PFSK-1 (cell line): ENCODE measurements around the gene HNRNPF.

Source experiments
- FOXP2 ChIP-seq: optimal IDR thresholded peaks from 2 replicates; pipeline ENCODE3; 2011; ENCODE audit warnings: borderline replicate concordance, control low read depth, inconsistent platforms; ENCODE audit not compliant: insufficient read depth; ENCODE audit errors: extremely low read length, extremely low read depth
- POLR2AphosphoS5 ChIP-seq: IDR thresholded peaks from 2 replicates; pipeline ENCODE4 v1.6.1; 2012; ENCODE audit warnings: low read depth, mild to moderate bottlenecking, control low read depth, low read length, moderate library complexity
- REST ChIP-seq, 2 experiments: IDR thresholded peaks; 2 replicates each; pipeline versions ENCODE4 v1.6.1 to v1.8.0; 2011 to 2012; ENCODE audit warnings: low read depth in 2 of 2, low read length in 2 of 2, control low read depth in 1 of 2, inconsistent platforms in 1 of 2, mild to moderate bottlenecking in 1 of 2, moderate library complexity in 1 of 2; ENCODE audit not compliant: insufficient read depth in 1 of 2
- SIN3A ChIP-seq: IDR thresholded peaks from 2 replicates; pipeline ENCODE4 v1.6.1; 2012; ENCODE audit warnings: mild to moderate bottlenecking, low read length, moderate library complexity, borderline replicate concordance; ENCODE audit not compliant: insufficient read depth
- TAF1 ChIP-seq: IDR thresholded peaks from 2 replicates; pipeline ENCODE4 v1.6.1; 2012; ENCODE audit warnings: low read length, control low read depth, borderline replicate concordance; ENCODE audit not compliant: insufficient read depth

- no peak for TF ChIP-seq REST (IDR thresholded peaks at IDR 0.05; ENCODE audit: insufficient read depth in 1 of 2, low read depth in 2 of 2, low read length in 2 of 2)
- no peak for TF ChIP-seq POLR2AphosphoS5
- no peak for TF ChIP-seq TAF1
- no peak for TF ChIP-seq SIN3A
- TF ChIP-seq FOXP2 = no peak
These were observed 9.2 kb upstream of the HNRNPF start for GRCh38 chr10:43417950-43418768.
